ENCODE measurements around the gene TMEM209.

DNA sequence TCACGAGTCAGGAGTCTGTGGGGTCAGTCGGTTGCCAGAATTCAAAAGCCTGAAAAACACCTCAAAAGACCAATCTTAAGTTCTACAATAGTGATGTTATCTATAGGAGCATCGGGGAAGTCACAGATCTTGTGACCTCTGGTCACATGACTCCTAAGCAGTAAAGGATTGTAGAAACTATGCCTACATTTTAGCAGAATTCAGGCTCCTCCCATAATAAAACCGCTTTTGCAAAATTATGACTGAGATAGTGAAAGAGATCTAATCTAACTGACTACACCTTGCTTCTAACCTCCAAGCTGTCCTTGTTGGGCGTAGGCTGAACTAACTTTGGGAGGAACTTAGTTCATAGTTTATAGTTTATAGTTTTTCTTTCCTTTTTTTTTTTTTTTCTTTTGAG, 19.0 kb upstream of the TMEM209 start:
- no peak for TF ChIP-seq POLR2A (IDR thresholded peaks at IDR 0.05)
- TF ChIP-seq, protein P1, sequence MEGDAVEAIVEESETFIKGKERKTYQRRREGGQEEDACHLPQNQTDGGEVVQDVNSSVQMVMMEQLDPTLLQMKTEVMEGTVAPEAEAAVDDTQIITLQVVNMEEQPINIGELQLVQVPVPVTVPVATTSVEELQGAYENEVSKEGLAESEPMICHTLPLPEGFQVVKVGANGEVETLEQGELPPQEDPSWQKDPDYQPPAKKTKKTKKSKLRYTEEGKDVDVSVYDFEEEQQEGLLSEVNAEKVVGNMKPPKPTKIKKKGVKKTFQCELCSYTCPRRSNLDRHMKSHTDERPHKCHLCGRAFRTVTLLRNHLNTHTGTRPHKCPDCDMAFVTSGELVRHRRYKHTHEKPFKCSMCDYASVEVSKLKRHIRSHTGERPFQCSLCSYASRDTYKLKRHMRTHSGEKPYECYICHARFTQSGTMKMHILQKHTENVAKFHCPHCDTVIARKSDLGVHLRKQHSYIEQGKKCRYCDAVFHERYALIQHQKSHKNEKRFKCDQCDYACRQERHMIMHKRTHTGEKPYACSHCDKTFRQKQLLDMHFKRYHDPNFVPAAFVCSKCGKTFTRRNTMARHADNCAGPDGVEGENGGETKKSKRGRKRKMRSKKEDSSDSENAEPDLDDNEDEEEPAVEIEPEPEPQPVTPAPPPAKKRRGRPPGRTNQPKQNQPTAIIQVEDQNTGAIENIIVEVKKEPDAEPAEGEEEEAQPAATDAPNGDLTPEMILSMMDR (IDR thresholded peaks at IDR 0.05) = no peak

All from adrenal gland (tissue), 5 donors.